ENCODE data around the gene THEM4. TPM values are rescaled to one million over a fixed set of nuclear protein-coding genes. Genes with fewer than 3 reads are reported as not detected.

THEM4 gene
- total and polyA plus RNA-seq, 2 experiments from 2014 or later: 13.4 to 20.4 TPM

- no peaks in the 10 kb centered on the region for H3K36me3 Mint-ChIP-seq (ENCODE audit: low read depth)
- H3K4me3 Mint-ChIP-seq: no peak overlapping the region
- no peak for DNase-seq (ENCODE audit: low spot score)
- ATAC-seq: no peak
- no peaks in the 10 kb centered on the region for H4K20me1 ChIP-seq (replicated peaks; ENCODE audit: insufficient read depth)
- TF ChIP-seq EZH2 (IDR thresholded peaks at IDR 0.05; ENCODE audit: low read depth, unreplicated experiment): no peak
- TF ChIP-seq ZNF114 (CRISPR knock-in tag; IDR thresholded peaks at IDR 0.05): no peak
- no peak for TF ChIP-seq EZH2phosphoT487 (IDR thresholded peaks at IDR 0.05; ENCODE audit: unreplicated experiment)
- no peak for TF ChIP-seq REST (IDR thresholded peaks at IDR 0.05; ENCODE audit: unreplicated experiment)
- no peak for TF ChIP-seq STAT1 (IDR thresholded peaks at IDR 0.05; ENCODE audit: unreplicated experiment)
- TF ChIP-seq CTCF (conservative IDR thresholded peaks at IDR 0.05; ENCODE audit: low read depth in 2 of 2): no peak
- no peak for TF ChIP-seq CREB1 (CRISPR knock-in tag; IDR thresholded peaks at IDR 0.05; ENCODE audit: low read depth)
- TF ChIP-seq ZNF331 (CRISPR knock-in tag; IDR thresholded peaks at IDR 0.05; ENCODE audit: low read depth): no peak
- TF ChIP-seq POLR2AphosphoS5 (IDR thresholded peaks at IDR 0.05; ENCODE audit: low read depth): no peak
- no peak for TF ChIP-seq NANOG (IDR thresholded peaks at IDR 0.05; ENCODE audit: borderline replicate concordance)
- TF ChIP-seq ETS1 (IDR thresholded peaks at IDR 0.05): no peak
- TF ChIP-seq, protein P1, sequence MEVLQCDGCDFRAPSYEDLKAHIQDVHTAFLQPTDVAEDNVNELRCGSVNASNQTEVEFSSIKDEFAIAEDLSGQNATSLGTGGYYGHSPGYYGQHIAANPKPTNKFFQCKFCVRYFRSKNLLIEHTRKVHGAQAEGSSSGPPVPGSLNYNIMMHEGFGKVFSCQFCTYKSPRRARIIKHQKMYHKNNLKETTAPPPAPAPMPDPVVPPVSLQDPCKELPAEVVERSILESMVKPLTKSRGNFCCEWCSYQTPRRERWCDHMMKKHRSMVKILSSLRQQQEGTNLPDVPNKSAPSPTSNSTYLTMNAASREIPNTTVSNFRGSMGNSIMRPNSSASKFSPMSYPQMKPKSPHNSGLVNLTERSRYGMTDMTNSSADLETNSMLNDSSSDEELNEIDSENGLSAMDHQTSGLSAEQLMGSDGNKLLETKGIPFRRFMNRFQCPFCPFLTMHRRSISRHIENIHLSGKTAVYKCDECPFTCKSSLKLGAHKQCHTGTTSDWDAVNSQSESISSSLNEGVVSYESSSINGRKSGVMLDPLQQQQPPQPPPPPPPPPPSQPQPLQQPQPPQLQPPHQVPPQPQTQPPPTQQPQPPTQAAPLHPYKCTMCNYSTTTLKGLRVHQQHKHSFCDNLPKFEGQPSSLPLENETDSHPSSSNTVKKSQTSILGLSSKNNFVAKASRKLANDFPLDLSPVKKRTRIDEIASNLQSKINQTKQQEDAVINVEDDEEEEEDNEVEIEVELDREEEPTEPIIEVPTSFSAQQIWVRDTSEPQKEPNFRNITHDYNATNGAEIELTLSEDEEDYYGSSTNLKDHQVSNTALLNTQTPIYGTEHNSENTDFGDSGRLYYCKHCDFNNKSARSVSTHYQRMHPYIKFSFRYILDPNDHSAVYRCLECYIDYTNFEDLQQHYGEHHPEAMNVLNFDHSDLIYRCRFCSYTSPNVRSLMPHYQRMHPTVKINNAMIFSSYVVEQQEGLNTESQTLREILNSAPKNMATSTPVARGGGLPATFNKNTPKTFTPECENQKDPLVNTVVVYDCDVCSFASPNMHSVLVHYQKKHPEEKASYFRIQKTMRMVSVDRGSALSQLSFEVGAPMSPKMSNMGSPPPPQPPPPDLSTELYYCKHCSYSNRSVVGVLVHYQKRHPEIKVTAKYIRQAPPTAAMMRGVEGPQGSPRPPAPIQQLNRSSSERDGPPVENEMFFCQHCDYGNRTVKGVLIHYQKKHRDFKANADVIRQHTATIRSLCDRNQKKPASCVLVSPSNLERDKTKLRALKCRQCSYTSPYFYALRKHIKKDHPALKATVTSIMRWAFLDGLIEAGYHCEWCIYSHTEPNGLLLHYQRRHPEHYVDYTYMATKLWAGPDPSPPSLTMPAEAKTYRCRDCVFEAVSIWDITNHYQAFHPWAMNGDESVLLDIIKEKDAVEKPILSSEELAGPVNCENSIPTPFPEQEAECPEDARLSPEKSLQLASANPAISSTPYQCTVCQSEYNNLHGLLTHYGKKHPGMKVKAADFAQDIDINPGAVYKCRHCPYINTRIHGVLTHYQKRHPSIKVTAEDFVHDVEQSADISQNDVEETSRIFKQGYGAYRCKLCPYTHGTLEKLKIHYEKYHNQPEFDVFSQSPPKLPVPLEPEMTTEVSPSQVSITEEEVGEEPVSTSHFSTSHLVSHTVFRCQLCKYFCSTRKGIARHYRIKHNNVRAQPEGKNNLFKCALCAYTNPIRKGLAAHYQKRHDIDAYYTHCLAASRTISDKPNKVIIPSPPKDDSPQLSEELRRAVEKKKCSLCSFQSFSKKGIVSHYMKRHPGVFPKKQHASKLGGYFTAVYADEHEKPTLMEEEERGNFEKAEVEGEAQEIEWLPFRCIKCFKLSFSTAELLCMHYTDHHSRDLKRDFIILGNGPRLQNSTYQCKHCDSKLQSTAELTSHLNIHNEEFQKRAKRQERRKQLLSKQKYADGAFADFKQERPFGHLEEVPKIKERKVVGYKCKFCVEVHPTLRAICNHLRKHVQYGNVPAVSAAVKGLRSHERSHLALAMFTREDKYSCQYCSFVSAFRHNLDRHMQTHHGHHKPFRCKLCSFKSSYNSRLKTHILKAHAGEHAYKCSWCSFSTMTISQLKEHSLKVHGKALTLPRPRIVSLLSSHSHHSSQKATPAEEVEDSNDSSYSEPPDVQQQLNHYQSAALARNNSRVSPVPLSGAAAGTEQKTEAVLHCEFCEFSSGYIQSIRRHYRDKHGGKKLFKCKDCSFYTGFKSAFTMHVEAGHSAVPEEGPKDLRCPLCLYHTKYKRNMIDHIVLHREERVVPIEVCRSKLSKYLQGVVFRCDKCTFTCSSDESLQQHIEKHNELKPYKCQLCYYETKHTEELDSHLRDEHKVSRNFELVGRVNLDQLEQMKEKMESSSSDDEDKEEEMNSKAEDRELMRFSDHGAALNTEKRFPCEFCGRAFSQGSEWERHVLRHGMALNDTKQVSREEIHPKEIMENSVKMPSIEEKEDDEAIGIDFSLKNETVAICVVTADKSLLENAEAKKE (CRISPR knock-in tag; IDR thresholded peaks at IDR 0.05): no peak
- TF ChIP-seq JUNB (IDR thresholded peaks at IDR 0.05; ENCODE audit: unreplicated experiment): no peak
- no peak overlapping the region for H3K27ac Mint-ChIP-seq
- no peaks in the 10 kb centered on the region for H3K36me3 ChIP-seq (ENCODE audit: insufficient read depth)
- H3K4me1 ChIP-seq (ENCODE audit: insufficient read depth): peaks cover 3% of the 10 kb centered on the region; the same call in 1 of the 2 replicates
- H3K27me3 Mint-ChIP-seq (ENCODE audit: insufficient read depth, low read depth, poor library complexity): peaks cover 2% of the 10 kb centered on the region
- H3K4me3 ChIP-seq: no peak overlapping the region
- no peaks in the 10 kb centered on the region for H3K79me2 ChIP-seq (replicated peaks; ENCODE audit: insufficient read depth)
- 0 out of 2 replicates have a peak, but pooled peaks cover 2% of the 10 kb centered on the region for H3K9me2 ChIP-seq (ENCODE audit: insufficient read depth)
- no peak overlapping the region for H3K4me2 ChIP-seq
- H2AFZ ChIP-seq: no peak overlapping the region
- H3K9me3 Mint-ChIP-seq: no peaks in the 10 kb centered on the region; the same call in 2 of the 3 replicates
- peaks cover 9% of the 10 kb centered on the region for H3K4me1 Mint-ChIP-seq
- H3F3A ChIP-seq (replicated peaks; ENCODE audit: low read depth): no peaks in the 10 kb centered on the region
- no peak overlapping the region for H3K27ac ChIP-seq (ENCODE audit: low read depth)
- H3K27me3 ChIP-seq (ENCODE audit: insufficient read depth): no peaks in the 10 kb centered on the region
These were observed 33.6 kb upstream of the THEM4 start for GRCh38 chr1:151942882-151943281.
